GM18868 (cell line): ENCODE data around the gene RIN2.
"Not testable (repeated sequence)": the region's sequence is repeated elsewhere in the genome, so short reads cannot be mapped to it uniquely, and the experiment has no call there.

Source experiments
- ATAC-seq: cut with Tn5 transposase; IDR thresholded peaks from one replicate; pipeline ENCODE4 v1.9.1; 2021; ENCODE audit warnings: mild to moderate bottlenecking, moderate library complexity; ENCODE audit not compliant: unreplicated experiment

Gene RIN2

DNA sequence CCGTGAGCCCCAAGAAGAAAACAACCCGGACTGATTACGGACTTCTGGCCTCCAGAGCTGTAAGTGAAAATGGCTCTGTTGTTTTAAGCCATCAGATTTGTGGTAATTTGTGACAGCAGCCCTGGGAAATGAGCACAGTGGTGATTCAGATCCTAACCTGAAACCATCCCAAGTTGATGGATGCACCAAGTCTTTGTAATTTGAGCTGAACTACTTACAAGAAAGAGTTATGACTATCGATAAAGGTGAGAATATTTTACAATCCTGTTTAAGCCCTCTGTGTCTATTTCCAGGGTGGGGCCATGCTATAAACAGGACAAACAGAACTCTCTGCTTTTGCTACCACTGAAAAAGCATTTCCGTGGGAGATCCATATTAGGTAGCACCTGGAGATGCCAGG is 19.1 kb upstream of the RIN2 start:
- ATAC-seq = no peak

- no peak for ATAC-seq
Observed at GRCh38 chr20:19739351-19739750, 18.7 kb upstream of the RIN2 start.

DNA sequence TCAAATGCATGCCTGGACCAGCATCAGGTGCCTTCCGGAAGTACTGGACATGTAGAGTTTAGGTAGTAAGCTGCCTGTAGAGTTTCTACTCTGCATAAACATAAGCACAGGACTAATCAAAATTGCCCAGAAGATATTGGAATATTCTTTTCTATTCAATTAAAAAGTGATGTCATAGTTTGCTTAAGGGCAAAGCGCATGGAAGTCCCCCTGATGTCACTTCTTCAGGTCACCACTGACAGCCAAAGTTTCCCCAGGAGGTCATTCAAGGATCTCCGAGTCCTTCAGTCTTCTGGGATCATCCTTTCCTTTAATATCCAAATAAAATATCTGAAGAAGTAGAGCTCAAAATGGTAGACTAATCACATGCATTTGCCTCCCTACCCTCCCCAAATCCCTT is 17.5 kb upstream of the RIN2 start:
- ATAC-seq = no peak

GRCh38 chr20:19741924-19742323 is 16.1 kb upstream of the RIN2 start:
- ATAC-seq = no peak

GRCh38 chr20:19742974-19743639 is 15.0 kb upstream of the RIN2 start:
- no peak for ATAC-seq

DNA sequence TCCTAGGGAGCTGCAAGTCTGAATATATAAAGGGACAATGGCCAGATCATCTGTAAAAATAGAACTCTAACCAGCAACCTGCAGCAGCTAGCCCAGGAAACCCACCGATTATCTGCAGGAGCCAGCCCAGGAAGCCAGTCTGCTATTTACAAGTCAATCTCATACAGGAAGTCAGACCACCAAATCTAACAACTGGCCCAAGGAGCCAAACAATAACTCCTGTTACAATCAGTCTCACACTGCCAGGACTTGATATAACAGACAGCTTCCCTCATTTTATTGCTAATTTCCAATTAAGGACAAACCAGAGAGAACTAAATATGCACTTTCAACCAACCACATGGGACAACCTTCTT is 14.4 kb upstream of the RIN2 start:
- ATAC-seq = no peak

DNA sequence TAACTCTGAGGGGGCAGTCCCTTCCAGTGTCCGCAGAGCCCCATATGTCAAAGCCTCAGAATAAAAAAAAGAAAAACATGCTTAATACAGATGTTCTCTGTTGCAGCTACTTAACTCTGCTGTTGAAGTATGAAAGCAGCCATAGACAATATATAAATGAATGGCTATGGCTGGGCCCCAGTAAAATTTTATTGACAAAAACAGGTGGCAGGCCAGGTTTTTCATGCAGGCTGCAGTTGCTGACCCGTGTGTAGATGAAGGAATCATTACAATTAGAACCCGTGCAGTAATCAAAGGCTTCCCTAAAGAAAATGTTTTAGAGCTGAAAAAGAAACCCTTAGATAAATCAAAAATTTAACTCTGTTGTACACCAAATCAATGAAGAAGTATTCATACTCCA is 13.0 kb upstream of the RIN2 start:
- ATAC-seq = no peak

DNA sequence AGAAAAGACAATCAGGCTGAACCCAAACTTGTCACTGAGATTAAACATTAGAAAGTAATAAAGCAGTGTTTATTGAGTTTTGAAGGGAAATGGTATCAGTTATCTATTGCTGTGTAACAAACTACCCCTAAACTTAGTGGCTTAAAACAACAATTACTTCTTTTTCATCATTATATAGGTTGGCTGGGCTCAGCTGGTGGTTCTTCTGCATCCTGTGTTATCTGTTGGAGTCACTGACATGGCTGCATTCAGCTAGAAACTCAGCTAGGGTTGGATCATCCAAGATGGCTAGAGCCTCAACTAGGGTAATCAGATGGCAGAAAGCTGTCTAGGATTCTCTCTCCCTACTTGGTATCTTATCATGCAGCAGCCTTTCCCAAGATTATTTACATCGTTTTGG is 12.5 kb upstream of the RIN2 start:
- ATAC-seq = no peak

- ATAC-seq = no peak
Observed at GRCh38 chr20:19746396-19746795, 11.7 kb upstream of the RIN2 start.

- ATAC-seq = no peak
Observed at GRCh38 chr20:19747903-19748302, 10.2 kb upstream of the RIN2 start.

DNA sequence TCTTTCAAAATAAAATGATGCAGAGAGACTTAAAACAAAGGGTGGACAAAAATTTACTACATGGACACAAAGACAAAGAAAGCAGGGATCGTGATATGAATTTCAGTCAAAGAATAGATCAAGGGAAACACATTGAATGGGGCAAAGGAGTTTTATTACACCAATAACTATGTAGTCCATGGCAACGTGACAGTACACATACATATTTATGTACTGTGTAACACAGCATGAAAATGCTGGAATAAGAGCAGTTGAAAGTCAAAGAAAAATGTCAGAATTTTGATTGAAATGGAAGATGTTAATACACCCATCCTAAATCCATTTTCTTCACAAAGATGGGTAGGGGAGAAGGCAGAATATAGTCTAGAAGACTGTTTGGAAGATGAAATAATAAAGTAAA is 9.4 kb upstream of the RIN2 start:
- ATAC-seq = no peak

GRCh38 chr20:19749618-19750071 is 8.4 kb upstream of the RIN2 start:
- ATAC-seq = no peak

- no peak for ATAC-seq
Observed at GRCh38 chr20:19750101-19750606, 7.9 kb upstream of the RIN2 start.

- ATAC-seq = no peak
Observed at GRCh38 chr20:19750907-19751636, 7.0 kb upstream of the RIN2 start.

DNA sequence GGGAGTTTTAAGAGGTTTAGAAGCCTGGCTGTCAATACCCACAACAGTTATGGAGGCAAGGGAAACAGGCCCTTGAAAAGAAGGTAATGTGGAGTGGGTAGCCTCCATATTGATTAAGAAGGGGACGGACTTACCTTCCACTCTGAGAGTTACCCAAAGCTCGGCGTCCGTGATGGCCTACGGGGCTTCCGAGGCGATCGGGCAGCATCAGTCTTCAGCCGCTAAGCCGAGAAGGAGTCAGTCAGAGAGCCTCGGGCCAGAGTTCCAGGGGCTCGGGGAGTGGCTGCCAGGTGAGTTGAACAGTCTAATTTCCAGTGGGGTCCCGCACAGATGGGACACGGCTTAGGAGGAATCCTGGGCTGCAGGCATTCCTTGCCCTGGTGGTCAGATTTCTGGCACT is 3.9 kb upstream of the RIN2 start:
- not testable (repeated sequence) for ATAC-seq

DNA sequence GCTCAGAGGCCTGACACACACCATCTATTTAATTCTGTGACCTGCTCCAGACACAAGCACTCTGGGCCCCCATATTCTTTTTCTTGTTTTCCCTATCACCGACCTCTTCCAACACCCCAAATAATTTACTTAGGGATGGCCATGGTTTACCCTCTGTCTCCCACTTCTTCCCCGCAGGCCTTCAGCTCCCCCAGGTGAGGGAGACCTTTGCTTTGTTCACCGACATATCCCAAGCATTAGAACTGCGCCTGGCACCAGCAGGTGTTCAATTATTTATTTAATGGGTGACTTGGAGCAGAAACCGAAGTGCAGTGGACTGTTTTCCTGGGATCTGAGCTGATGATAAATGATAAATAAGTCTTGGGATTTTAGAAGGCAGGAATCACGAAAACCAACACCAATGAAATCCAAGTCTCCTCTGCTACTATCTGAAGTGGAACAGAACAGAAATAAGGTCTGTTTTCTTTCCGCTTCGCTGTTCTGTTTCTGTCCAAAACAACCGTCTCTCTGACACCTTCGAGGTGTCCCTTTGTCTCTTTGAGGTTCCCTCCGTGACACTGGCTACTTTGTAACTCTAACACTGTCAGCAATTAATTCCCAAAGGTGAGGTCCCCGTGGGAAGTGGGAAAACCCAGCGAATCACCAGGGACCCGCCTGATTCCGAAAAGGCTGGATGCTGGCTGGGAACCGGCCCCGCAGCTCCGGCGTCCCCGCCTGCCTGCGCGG is 1.1 kb upstream of the RIN2 start:
- no peak for ATAC-seq

GRCh38 chr20:19757487-19758132 is 448 bp upstream of the RIN2 start:
- no peak for ATAC-seq

GRCh38 chr20:19758501-19759331 is 658 bp downstream of the RIN2 start:
- ATAC-seq = no peak

GRCh38 chr20:19760371-19760721 is 2.3 kb downstream of the RIN2 start:
- ATAC-seq = no peak

- no peak for ATAC-seq
Observed at GRCh38 chr20:19761326-19761725, 3.3 kb downstream of the RIN2 start.

DNA sequence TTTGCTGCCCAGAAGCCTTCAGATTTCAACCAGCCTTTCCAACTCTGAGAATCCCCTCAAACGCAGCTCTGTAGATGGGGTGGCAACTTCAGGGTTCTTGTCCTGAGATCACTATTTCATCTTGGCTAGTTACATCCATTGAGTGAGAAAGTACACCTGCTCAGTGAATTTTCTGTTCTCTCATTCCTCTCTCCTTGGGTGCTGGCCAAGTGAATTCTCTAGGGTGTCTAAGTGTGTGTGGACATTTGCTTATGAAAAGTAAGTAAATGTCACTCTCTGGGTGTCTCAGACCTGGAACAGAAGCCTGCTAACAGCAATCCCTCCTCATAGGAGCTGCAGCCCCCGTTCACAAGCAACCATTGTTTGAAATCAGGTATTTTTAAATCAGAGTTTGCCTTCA is 3.8 kb downstream of the RIN2 start:
- ATAC-seq = no peak
